Motor neuron (in vitro differentiated cells): ENCODE results near the gene NME3. TPM values are rescaled to one million over a fixed set of nuclear protein-coding genes. Genes with fewer than 3 reads are reported as not detected.
"Not testable (repeated sequence)": the region's sequence is repeated elsewhere in the genome, so short reads cannot be mapped to it uniquely, and the experiment has no call there.

ENCODE experiments used
- ATAC-seq, 8 experiments: fragments of 200-7000 bp; cut with Tn5 transposase; replicated peaks in 6 of 8; 2 replicates each; pipeline ENCODE4 v1.8.0; 2021; ENCODE audit warnings: mild to moderate bottlenecking in 8 of 8, moderate library complexity in 8 of 8
- H3K27ac ChIP-seq, 2 donors: fragments of 250-450 bp; sonication (Bioruptor Pico); 2 replicates each; pipeline ENCODE4 v1.9.0; 2021; ENCODE audit warnings: antibody characterized with exemption in 2 of 2, mild to moderate bottlenecking in 2 of 2, moderate library complexity in 1 of 2
- H3K4me1 ChIP-seq, 2 donors: fragments of 250-450 bp; sonication (Bioruptor Pico); replicated peaks in 1 of 2; 2 replicates each; pipeline ENCODE4 v1.6.1; 2021; ENCODE audit warnings: antibody characterized with exemption in 2 of 2, mild to moderate bottlenecking in 2 of 2, moderate library complexity in 1 of 2
- H3K4me3 ChIP-seq, 5 donors: fragments of 250-450 bp; sonication (Bioruptor Pico); 2 replicates each; pipeline ENCODE4 v1.9.0; 2021; ENCODE audit warnings: antibody characterized with exemption in 5 of 5, mild to moderate bottlenecking in 5 of 5, moderate library complexity in 4 of 5
- WGBS, 10 experiments: fragments of 450-650 bp; shearing (Covaris generic); methylation state at CpG; one replicate each; pipeline ENCODE4 v1.0.0; 2022; 5-methylcytosine and 5-hydroxymethylcytosine counted together
- in situ Hi-C, 9 experiments: fragments of 400-800 bp; cut with MboI; loops; one replicate each; pipeline ENCODE4 v1.15.0; 2021; ENCODE audit warnings: low sequenced_read_pairs in 9 of 9, low pct_unique_long_range_greater_than_20kb in 2 of 9; ENCODE audit not compliant: unreplicated experiment in 9 of 9
- total RNA-seq, 8 experiments: library from RNA; unstranded; fragments of 300-600 nt; gene quantifications; 2 replicates each; pipeline versions ENCODE4 v1.2.3 to v1.2.4, GENCODE V29; 2022

NME3 gene
- total RNA-seq, 8 experiments from 2014 or later: 41.7 to 59.9 (median 43.5) TPM

GRCh38 chr16:1743376-1744337 is 27.7 kb downstream of the NME3 start:
- ATAC-seq: no peak
- H3K27ac ChIP-seq: no peak overlapping the region
- H3K4me3 ChIP-seq: no peak overlapping the region
- no peaks in the 10 kb centered on the region for H3K4me1 ChIP-seq
- in situ Hi-C loops: no loop called here
- 78 to 100% (median 93%) methylated on average over 2 to 4 of the region's 32 CpGs; no CpG with 5 or more reads in 6 of the 10 experiments for WGBS, 10 experiments

GRCh38 chr16:1741553-1742165 is 29.7 kb downstream of the NME3 start:
- Histone ChIP-seq H3K27ac (no peak overlapping the region), H3K4me1 (no peaks in the 10 kb centered on the region), H3K4me3 (no peak overlapping the region)
- in situ Hi-C loops: no loop called here
- 88 to 100% (median 100%) methylated on average over 2 to 9 of the region's 19 CpGs; no CpG with 5 or more reads in 7 of the 10 experiments for WGBS, 10 experiments
- ATAC-seq: peak in 1 of 8 experiments; percentile 12

- 81 to 100% (median 95%) methylated on average over 1 to 5 of the region's 30 CpGs; no CpG with 5 or more reads in 6 of the 10 experiments for WGBS, 10 experiments
- Histone ChIP-seq H3K4me1 (no peaks in the 10 kb centered on the region), H3K4me3 (no peak overlapping the region), H3K27ac (no peak overlapping the region)
- in situ Hi-C loops: no loop called here
- ATAC-seq: peak in 1 of 8 experiments; percentile 10
Measured at GRCh38 chr16:1740781-1741490, 30.4 kb downstream of the NME3 start.

GRCh38 chr16:1740234-1740633 is 31.1 kb downstream of the NME3 start:
- Histone ChIP-seq H3K4me1 (no peaks in the 10 kb centered on the region), H3K27ac (no peak overlapping the region), H3K4me3 (no peak overlapping the region)
- no peak for ATAC-seq
- WGBS, 10 experiments: 90 to 100% (median 97%) methylated on average over 1 to 6 of the region's 33 CpGs; no CpG with 5 or more reads in 5 of the 10 experiments
- in situ Hi-C loops: no loop called here

GRCh38 chr16:1734816-1735215 is 36.5 kb downstream of the NME3 start:
- H3K27ac ChIP-seq: no peak overlapping the region
- no peak overlapping the region for H3K4me3 ChIP-seq
- H3K4me1 ChIP-seq: no peaks in the 10 kb centered on the region
- in situ Hi-C loops: no loop called here
- 95 to 100% (median 100%) methylated on average over 2 to 14 of the region's 22 CpGs; no CpG with 5 or more reads in 5 of the 10 experiments for WGBS, 10 experiments
- no peak for ATAC-seq

- peak in 2 of 8 experiments; percentile 11 to 22 for ATAC-seq
- Histone ChIP-seq H3K27ac (no peak overlapping the region), H3K4me1 (no peaks in the 10 kb centered on the region), H3K4me3 (no peak overlapping the region)
- WGBS, 10 experiments: 90 to 95% methylated on average over 2 to 15 of the region's 22 CpGs; no CpG with 5 or more reads in 8 of the 10 experiments
- in situ Hi-C loops: no loop called here
Measured at GRCh38 chr16:1734123-1734522, 37.2 kb downstream of the NME3 start.

GRCh38 chr16:1732551-1732987 is 38.8 kb downstream of the NME3 start:
- peak in 1 of 8 experiments; percentile 7 for ATAC-seq
- H3K4me1 ChIP-seq, in situ Hi-C loops, H3K27ac ChIP-seq, H3K4me3 ChIP-seq: not testable (repeated sequence)
- 77 to 87% (median 80%) methylated on average over 2 to 6 of the region's 21 CpGs; no CpG with 5 or more reads in 7 of the 10 experiments for WGBS, 10 experiments

- no peaks in the 10 kb centered on the region for H3K4me1 ChIP-seq
- H3K27ac ChIP-seq: no peak overlapping the region
- peak in 3 of 8 experiments; percentile 6 to 20 (median 16) for ATAC-seq
- H3K4me3 ChIP-seq: no peak overlapping the region
- in situ Hi-C loops: no loop called here
- 80 to 93% (median 86%) methylated on average over 1 to 4 of the region's 14 CpGs; no CpG with 5 or more reads in 5 of the 10 experiments for WGBS, 10 experiments
Measured at GRCh38 chr16:1732071-1732470, 39.3 kb downstream of the NME3 start.

- in situ Hi-C loops: no loop called here
- Histone ChIP-seq H3K27ac (no peak overlapping the region), H3K4me3 (no peak overlapping the region), H3K4me1 (no peaks in the 10 kb centered on the region)
- WGBS, 10 experiments: 60 to 100% (median 88%) methylated on average over 1 to 6 of the region's 7 CpGs; no CpG with 5 or more reads in 5 of the 10 experiments
- peak in 2 of 8 experiments; percentile 13 to 23 for ATAC-seq
Measured at GRCh38 chr16:1731603-1732002, 39.7 kb downstream of the NME3 start.

GRCh38 chr16:1731073-1731472 is 40.3 kb downstream of the NME3 start:
- in situ Hi-C loops: no loop called here
- no peak overlapping the region for H3K4me3 ChIP-seq
- no peaks in the 10 kb centered on the region for H3K4me1 ChIP-seq
- H3K27ac ChIP-seq: no peak overlapping the region
- no peak for ATAC-seq
- WGBS, 10 experiments: 83 to 100% (median 88%) methylated on average over 1 to 4 of the region's 7 CpGs; no CpG with 5 or more reads in 1 of the 10 experiments

GRCh38 chr16:1729445-1729844 is 41.9 kb downstream of the NME3 start:
- in situ Hi-C loops: no loop called here
- no peaks in the 10 kb centered on the region for H3K4me1 ChIP-seq
- no peak for ATAC-seq
- WGBS, 10 experiments: 40 to 100% (median 92%) methylated on average over 1 to 4 of the region's 35 CpGs; no CpG with 5 or more reads in 7 of the 10 experiments
- no peak overlapping the region for H3K4me3 ChIP-seq
- H3K27ac ChIP-seq: no peak overlapping the region

GRCh38 chr16:1729026-1729425 is 42.3 kb downstream of the NME3 start:
- ATAC-seq: no peak
- H3K4me1 ChIP-seq: no peaks in the 10 kb centered on the region
- in situ Hi-C loops: no loop called here
- 91 to 100% methylated on average over 8 to 15 of the region's 18 CpGs; no CpG with 5 or more reads in 8 of the 10 experiments for WGBS, 10 experiments
- H3K27ac ChIP-seq: no peak overlapping the region
- H3K4me3 ChIP-seq: no peak overlapping the region
